Stimulated activated CD8-positive, alpha-beta memory T cell treated with anti-CD3 and anti-CD28 coated beads, Interleukin-4, amount 100 ng/mL, for 48 hours (primary cell): ENCODE data around the gene TMEM37.

ENCODE experiments used
- DNase-seq: peaks from one replicate; pipeline ENCODE4 v3.0.0-alpha.2; 2020

The TMEM37 gene

GRCh38 chr2:119419065-119419464 is 12.6 kb upstream of the TMEM37 start:
- no peak for DNase-seq

GRCh38 chr2:119419803-119420508 is 11.7 kb upstream of the TMEM37 start:
- DNase-seq: no peak

- no peak for DNase-seq
Observed at GRCh38 chr2:119421304-119421703, 10.3 kb upstream of the TMEM37 start.

DNA sequence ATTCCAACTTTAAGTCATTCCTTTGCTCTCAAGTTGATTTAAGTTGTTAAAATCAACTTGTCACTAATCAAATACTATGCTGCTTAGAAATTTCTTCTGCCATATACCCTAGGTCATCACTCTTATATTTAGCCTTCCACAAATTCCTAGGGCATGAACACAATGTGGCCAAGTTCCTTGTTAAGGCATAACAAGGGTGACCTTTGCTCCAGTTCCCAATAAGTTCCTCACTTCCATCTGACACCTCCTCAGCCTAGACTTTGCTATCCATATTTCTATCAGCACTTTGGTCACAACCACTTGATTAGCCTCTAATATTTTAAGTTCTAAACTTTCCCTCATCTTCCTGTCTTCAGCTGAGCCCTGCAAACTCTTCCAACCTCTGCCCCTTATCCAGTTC is 9.9 kb upstream of the TMEM37 start:
- no peak for DNase-seq

DNA sequence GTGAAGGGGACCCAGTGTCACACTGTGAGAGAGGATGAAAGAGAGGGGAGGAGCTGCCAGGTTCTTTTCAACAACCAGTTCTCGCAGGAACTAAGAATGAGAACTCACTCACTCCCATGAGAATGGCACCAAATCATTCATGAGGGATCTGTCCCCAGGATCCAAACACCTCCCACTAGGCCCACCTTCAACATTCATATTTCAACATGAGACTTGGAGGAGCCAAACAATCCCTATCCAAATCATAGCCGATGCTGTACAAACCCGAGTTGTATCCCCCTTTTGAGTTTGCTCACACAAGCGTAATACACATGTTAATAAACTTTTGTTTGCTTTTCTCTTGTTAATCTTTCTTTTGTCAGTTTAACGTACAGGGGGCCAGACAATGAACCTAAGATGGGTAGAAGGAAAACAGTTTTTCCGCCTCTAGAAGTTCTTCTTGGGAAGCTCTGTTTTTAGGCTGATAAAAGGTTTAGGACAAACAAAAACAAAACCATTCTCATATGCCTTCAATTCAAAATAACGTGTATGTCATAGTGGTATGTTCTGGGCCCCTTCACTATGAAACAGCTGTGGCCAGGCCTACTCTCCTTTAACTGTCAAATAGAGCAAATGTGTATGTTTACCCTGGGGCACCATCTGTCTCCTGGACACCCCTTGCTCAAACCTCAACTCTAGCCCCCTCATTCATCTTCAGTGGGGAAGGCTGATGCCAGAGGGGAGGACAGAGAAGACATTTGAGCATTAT is 9.1 kb upstream of the TMEM37 start:
- no peak for DNase-seq

GRCh38 chr2:119423108-119423444 is 8.6 kb upstream of the TMEM37 start:
- DNase-seq: no peak

DNA sequence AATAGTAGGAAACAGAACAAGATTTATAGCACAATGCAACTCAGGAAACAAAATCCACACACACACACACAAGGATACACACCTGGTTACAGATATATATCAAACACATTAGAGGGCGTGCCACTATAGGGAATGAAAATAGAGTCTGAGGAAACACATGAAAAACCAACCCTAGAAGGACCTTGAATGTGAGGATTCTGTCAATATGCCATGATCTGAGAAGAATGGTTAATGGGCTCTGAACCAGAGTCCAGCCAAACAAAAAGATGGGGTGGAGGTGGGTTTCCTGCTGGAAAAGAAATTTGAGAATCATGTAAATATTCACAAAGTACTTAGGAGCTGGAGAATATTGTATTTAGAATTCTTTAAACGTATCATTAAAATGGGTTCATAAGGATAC is 7.8 kb upstream of the TMEM37 start:
- DNase-seq: no peak

GRCh38 chr2:119424284-119425118 is 7.2 kb upstream of the TMEM37 start:
- DNase-seq: no peak

DNA sequence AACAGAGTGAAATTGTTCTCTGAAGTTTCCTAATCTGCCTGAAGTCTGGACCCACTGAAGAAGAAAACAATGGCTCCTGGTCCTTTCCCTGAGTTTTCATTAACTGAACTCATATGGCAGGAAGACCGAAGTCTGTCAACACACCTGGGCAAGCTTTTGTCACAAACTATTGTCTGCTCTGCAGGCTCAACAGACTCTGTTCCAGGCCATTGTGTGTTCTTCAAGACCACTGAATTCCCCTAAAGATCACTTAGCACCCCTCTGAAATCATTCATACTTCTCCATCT is 6.6 kb upstream of the TMEM37 start:
- no peak for DNase-seq

GRCh38 chr2:119425620-119426395 is 5.8 kb upstream of the TMEM37 start:
- DNase-seq: no peak

- DNase-seq: no peak
Observed at GRCh38 chr2:119426396-119426675, 5.3 kb upstream of the TMEM37 start.

DNA sequence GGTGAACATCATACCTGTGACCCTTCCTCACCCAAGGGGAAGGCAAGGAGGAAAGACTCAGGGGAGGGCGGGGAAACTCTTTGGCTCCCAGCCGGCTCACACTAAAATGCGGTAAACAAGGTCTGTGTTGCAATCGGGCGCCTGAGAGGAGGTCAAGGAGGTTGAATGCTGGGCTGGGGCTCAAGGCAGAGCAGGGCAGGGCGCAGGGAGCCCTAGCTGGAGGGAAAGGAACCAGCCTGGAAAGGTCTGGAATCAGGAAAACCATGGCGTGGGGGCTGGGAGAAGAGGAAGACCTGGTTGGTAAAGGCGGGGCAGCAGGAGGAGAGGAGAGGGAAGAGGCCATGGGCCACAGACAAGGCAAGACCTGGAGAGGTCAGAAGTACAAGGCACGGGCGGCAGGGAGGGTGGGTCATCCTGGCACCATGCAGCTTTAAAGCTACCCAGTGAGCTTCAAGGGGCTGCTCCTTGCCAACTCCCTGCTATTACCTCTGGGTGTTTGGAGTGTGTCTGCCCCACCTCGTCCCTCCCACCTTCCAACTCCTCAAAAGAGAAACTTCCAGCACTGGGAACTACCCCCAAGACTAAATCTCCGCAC is 4.8 kb upstream of the TMEM37 start:
- DNase-seq: no peak

DNA sequence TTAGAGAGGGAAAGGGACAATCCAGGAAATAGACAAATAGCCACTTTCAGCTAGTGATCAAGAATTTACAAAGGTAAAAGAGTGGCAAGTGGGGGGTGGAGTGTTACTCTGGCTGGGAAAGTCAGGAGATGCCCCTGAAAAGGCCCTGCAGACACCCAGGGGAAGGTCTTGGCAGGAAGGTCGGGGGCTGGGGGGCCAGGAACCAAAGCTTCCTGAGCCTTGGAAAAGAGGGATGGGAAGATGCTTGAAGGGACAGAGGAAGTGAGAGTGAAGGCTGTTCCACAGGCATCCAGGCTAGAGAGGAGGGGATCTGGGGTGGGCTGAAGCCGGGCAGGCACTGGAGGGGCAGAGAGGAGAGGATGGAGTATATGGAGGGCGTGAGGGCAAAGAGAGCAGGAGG is 3.9 kb upstream of the TMEM37 start:
- DNase-seq: no peak

DNA sequence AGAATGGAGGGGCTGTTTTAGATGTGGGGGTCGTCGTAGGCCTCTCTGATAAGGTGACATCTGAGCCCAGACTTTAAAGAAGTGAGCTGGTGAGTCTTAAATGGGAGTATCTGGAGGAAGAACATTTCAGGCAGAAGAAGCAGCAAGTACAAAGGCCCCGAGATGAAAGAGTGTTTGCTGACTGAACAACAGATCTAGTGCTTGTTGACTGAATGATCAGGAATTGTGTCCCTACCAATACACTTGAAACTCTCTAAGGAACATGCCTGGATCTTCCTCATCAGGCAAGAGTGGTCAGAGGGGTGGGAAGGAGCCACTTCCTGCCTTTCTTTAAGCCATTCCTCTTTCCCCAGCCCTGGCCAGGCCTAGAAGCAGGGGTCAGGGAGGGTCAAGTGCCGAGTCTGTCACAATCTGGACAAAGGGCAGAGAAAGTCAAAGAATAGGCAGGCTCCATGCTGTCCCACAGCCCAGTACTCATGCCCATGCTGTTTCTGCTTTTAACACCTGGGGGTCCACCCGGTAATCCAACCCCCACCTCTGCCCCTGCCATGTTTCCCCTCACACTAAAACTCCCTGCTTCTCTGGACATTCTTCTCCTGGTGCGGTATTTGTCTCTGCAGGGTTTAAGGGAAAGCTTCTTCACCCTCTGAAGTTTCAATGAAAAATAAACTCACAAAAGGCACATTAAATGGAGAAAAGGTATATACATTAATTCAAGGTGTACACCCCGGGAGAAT is 3.0 kb upstream of the TMEM37 start:
- no peak for DNase-seq

DNA sequence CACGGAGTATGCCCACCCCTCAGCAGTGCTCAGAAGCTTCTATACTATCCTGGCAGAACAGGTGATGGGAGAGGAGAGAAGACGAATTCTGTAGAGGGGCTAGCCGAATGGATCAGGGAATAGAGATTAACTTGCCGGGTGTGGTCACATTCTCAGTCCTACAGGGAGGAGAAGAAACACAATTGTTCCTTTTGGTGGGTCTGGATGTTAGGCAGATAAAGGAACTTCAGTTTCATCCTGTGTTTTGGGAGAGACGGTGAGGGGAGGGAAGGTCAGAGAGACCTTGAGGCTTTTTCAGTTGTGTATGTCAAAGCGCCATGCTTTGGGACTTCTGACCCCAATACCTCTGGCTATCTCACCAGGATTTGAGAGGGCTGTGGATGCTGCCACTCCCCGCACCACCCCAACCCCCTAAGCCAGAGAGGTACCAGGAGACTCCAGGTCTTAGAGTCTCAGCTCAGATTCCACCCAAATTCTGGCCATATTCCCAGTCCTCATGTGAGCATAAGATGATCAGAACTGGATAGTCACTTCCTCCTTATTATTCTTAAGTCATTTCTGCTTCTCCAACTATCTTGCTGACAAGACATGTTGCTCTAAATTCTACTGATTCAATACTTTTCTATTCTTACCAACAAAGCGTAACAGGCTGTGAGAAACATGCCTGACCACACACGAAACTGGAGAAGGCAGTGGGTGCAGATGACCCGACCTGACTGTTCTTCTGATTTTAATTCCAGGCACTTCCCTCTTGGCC is 2.3 kb upstream of the TMEM37 start:
- no peak for DNase-seq

- DNase-seq: no peak
Observed at GRCh38 chr2:119430023-119430498, 1.6 kb upstream of the TMEM37 start.

DNA sequence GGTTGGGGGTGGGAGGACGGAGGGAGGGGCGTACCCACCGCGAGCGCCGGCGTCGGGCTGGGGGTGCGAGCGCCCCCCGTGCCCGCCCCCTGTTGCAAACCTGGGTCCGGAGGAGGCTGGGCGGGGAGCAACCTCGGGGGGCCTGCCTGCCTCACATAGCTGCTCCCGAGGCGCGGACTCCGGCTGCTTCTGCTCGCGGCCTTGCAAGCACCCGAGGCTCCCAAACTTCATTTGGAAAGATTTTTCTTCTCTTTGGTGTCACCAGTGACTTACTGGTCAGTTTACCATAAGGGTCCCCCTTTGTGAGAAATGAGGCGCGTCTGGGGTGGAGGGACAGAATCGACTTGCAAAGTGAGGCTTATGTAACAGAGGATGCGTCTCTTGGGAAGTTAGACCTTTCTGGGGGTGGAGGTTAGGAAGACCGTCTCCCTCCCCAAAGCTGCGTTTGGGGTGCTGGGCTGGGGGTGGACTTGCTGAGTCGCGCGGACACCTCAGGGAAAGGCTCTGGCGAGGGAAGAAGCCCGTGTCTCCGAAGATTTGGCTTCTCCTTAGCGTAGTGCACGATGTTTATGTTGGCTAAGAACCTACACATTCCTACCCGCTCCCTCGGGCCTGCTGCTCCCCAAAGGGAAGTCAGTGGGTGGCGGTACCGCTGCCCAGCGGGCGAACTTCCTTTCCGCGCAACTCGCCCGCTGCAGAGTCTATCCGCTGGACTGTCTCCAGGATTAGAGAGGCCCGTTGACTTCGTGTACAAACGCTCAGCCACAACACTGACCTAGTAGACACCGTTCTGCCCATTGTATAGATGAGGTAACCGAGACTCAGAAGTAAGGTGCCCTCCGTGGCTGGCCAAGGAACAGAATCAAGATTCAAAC is 559 bp downstream of the TMEM37 start:
- no peak for DNase-seq

GRCh38 chr2:119432851-119433522 is 1.3 kb downstream of the TMEM37 start:
- DNase-seq: no peak

GRCh38 chr2:119433636-119434327 is 2.1 kb downstream of the TMEM37 start:
- no peak for DNase-seq
